Ovary (tissue), 9 donors: ENCODE results near the gene CLTC. TPM values are rescaled to one million over a fixed set of nuclear protein-coding genes. Genes with fewer than 3 reads are reported as not detected.

Source experiments
- DNase-seq, 5 donors: peaks; one replicate each; pipeline ENCODE4 v3.0.0-alpha.2; 2019 to 2020
- H3K27ac ChIP-seq, 2 donors: fragments of 200-600 bp; one replicate each; pipeline versions ENCODE4 v1.5.1 to v1.8.0; 2019 to 2022
- H3K27me3 ChIP-seq: fragments of 200-600 bp; one replicate; pipeline ENCODE4 v1.8.0; 2022
- H3K36me3 ChIP-seq: fragments of 200-600 bp; sonication (generic); one replicate; pipeline ENCODE4 v1.5.1; 2019
- H3K4me1 ChIP-seq: one replicate; pipeline ENCODE4 v1.8.1; 2013; ENCODE audit warnings: mild to moderate bottlenecking, moderate library complexity; ENCODE audit not compliant: insufficient read depth
- H3K4me3 ChIP-seq: fragments of 200-600 bp; sonication (generic); one replicate; pipeline ENCODE4 v1.5.1; 2017
- H3K9me3 ChIP-seq, 2 donors: fragments of 200-600 bp in 1 of 2; sonication (generic) in 1 of 2; one replicate each; pipeline versions ENCODE4 v1.5.1 to v1.8.1; 2013 to 2019; ENCODE audit warnings: mild to moderate bottlenecking in 1 of 2, moderate library complexity in 1 of 2
- EP300 ChIP-seq: sonication (generic); formaldehyde crosslinking; IDR thresholded peaks from one replicate; pipeline ENCODE4 v1.6.1; 2017; ENCODE audit warnings: antibody characterized with exemption
- POLR2A ChIP-seq: fragments of 450-650 bp; IDR thresholded peaks from one replicate; pipeline ENCODE4 v1.6.1; 2017; ENCODE audit warnings: antibody characterized with exemption, mild to moderate bottlenecking, moderate library complexity
- WGBS, 3 donors: extraction: QIAGEN DNeasy Blood & Tissue Kit in 1 of 3; methylation state at CpG; one replicate each; pipeline versions ENCODE4 v1.1.5 to v1.1.7; 2013 to 2017; 5-methylcytosine and 5-hydroxymethylcytosine counted together
- intact Hi-C, 4 donors: fragments of 100-400 bp; cut with DNase I; formaldehyde crosslinking; loops; one replicate each; pipeline versions ENCODE4 v1.11.0 to v1.15.1; 2022 to 2023
- polyA plus RNA-seq, 2 donors: library from polyadenylated mRNA; stranded (reverse); fragments of 200-250 nt in 1 of 2; fragments of 350-450 nt in 1 of 2; fragmentation: Illumina TruSeq in 1 of 2; extraction: RNeasy Lipid Tissue Mini Kit (QIAGEN cat#74804) in 1 of 2; gene quantifications; one replicate each; pipeline ENCODE4 v1.2.3, GENCODE V29; 2013 to 2014
- total RNA-seq, 7 donors: library from RNA; depleted of rRNA in 2 of 7; stranded (reverse); fragments of >200 nt in 2 of 7; fragmentation: NEBNext Ultra II Directional in 3 of 7; extraction: Animal tissue kit (Norgen Biotek cat#: 25700) in 3 of 7; gene quantifications; one replicate each; pipeline versions ENCODE4 v1.1.0 to v1.2.4, GENCODE V29; 2016 to 2023
- TF ChIP-seq, protein P1 (sequence below), 3 donors: fragments of 450-650 bp in 2 of 3; fragments of 200-600 bp in 1 of 3; IDR thresholded peaks; one replicate each; pipeline versions ENCODE4 v1.5.1 to v1.8.0; 2016 to 2022; ENCODE audit warnings: antibody characterized with exemption in 3 of 3, mild to moderate bottlenecking in 1 of 3
- donor health status: DM: no; HTN: no; CAD: no; lungs with moderate emphysema.
- donor health status: DM: no; HTN: no; CAD: no.
- donor health status: Bipolar disorder and iron deficiency.
- donor health status: DM: yes; HTN: yes; CAD: no.
- donor health status: DM: no; HTN: no; CAD: no.
- donor health status: DM: yes; HTN: yes; CAD: no.

The CLTC gene
- total and polyA plus RNA-seq, 9 donors = 71.4 to 219 (median 145) TPM

DNA sequence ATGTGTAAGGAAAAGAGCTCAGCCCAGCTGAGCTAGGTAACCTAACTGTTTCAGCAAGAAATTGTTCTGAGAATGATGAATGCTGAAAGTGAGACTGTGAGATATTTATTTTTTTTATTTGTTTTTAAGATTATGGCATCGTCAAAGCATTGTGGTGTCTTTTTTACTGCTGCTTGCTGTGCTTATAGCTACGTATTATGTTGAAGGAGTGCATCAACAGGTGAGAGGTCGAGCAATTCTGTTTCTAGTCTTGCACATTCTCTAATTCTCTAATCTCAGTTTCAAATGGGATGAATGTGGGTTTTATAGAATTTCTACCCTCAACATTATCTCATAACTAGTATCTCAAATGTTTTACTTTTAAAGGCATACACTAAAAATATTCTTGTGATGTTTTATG lies 117.6 kb downstream of the CLTC start:
- no peaks in the 10 kb centered on the region for H3K9me3 ChIP-seq
- H3K36me3 ChIP-seq = no peaks in the 10 kb centered on the region
- DNase-seq = no peak
- H3K27me3 ChIP-seq = no peaks in the 10 kb centered on the region
- TF ChIP-seq POLR2A = no peak
- TF ChIP-seq EP300 = no peak
- TF ChIP-seq, protein P1, sequence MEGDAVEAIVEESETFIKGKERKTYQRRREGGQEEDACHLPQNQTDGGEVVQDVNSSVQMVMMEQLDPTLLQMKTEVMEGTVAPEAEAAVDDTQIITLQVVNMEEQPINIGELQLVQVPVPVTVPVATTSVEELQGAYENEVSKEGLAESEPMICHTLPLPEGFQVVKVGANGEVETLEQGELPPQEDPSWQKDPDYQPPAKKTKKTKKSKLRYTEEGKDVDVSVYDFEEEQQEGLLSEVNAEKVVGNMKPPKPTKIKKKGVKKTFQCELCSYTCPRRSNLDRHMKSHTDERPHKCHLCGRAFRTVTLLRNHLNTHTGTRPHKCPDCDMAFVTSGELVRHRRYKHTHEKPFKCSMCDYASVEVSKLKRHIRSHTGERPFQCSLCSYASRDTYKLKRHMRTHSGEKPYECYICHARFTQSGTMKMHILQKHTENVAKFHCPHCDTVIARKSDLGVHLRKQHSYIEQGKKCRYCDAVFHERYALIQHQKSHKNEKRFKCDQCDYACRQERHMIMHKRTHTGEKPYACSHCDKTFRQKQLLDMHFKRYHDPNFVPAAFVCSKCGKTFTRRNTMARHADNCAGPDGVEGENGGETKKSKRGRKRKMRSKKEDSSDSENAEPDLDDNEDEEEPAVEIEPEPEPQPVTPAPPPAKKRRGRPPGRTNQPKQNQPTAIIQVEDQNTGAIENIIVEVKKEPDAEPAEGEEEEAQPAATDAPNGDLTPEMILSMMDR (IDR thresholded peaks at IDR 0.05) = no peak
- WGBS, 3 donors = 90 to 93% (median 92%) methylated on average over 3 of the region's 3 CpGs
- H3K27ac ChIP-seq = no peak overlapping the region
- intact Hi-C loops = no loop called here
- no peaks in the 10 kb centered on the region for H3K4me1 ChIP-seq
- H3K4me3 ChIP-seq = no peak overlapping the region

DNA sequence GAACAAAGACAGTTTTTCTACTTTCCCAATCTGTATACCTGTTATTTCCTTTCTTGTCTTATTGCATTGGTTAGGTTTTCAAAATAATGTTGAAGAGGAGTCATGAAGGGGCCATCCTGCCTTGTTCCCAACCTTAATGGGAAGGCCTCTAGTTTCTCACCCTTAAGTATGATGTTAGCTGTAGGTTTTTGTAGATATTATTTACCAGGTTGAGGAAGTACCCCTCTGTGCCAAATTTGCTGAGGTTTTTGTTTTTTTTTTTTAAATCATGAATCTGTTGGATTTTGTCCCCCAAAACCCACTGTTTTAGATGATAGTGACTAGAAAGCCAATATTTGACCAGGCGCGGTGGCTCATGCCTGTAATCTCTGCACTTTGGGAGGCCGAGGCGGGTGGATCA lies 124.1 kb downstream of the CLTC start:
- TF ChIP-seq, protein P1 (IDR thresholded peaks at IDR 0.05) = no peak
- no peak for TF ChIP-seq POLR2A
- no peak for TF ChIP-seq EP300
- WGBS, 3 donors = 96 to 98% (median 97%) methylated on average over 4 of the region's 4 CpGs

DNA sequence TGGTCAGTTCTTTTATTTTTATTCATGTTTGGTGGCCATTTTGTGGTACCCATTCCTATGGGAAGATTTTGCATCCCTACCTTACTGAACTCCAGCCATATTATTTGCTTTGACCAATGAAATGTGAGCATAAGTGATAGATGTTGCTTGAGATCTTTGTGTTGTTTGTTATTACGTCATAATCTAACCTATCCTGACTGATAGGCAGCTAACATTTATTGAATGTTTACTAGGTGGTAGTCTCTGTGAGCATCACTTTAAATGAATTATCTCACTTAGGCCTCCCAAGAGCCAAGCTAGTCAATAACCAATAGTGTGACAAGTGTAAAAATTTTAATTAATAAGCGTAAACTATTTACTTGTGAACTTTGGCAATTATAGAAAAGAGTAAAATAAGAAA lies 125.3 kb downstream of the CLTC start:
- Histone ChIP-seq H3K9me3 (no peaks in the 10 kb centered on the region), H3K27me3 (no peaks in the 10 kb centered on the region), H3K4me3 (no peak overlapping the region), H3K36me3 (no peaks in the 10 kb centered on the region), H3K27ac (no peak overlapping the region), H3K4me1 (no peaks in the 10 kb centered on the region)
- intact Hi-C loops = loop anchor here in 3 of 4 donors (2.0 to 10.0 kb wide), 3 partner anchors 116 to 290 kb away; no protein-coding TSS in a partner anchor
- WGBS, 3 donors = 94 to 97% (median 96%) methylated on average over 2 of the region's 2 CpGs
- TF ChIP-seq EP300 (no peak), POLR2A (no peak)
- TF ChIP-seq, protein P1 (IDR thresholded peaks at IDR 0.05) = no peak
- DNase-seq = no peak

More for the DNA sequence above, 124.1 kb downstream of the CLTC start:
- H3K9me3 ChIP-seq = no peaks in the 10 kb centered on the region
- H3K4me3 ChIP-seq = no peak overlapping the region
- H3K27ac ChIP-seq = no peak overlapping the region
- no peaks in the 10 kb centered on the region for H3K36me3 ChIP-seq
- intact Hi-C loops = loop anchor here in 2 of 4 donors (2.0 to 10.0 kb wide), 3 partner anchors 117 to 291 kb away; no protein-coding TSS in a partner anchor
- DNase-seq = no peak
- no peaks in the 10 kb centered on the region for H3K27me3 ChIP-seq
- no peaks in the 10 kb centered on the region for H3K4me1 ChIP-seq

Other genes with a start within 250 kb of the CLTC start
- 10 to 100 TPM; 30.1 to 45.6 (median 36.9) TPM for gene DHX40, start 54.3 kb upstream of the CLTC start, total RNA-seq
- 10 to 100 TPM; 24.9 to 44.9 TPM for gene DHX40, start 54.3 kb upstream of the CLTC start, polyA plus RNA-seq
- gene PTRH2, start 87.5 kb downstream of the CLTC start, total RNA-seq = 10 to 100 TPM; 11.9 to 28.2 (median 20.0) TPM
- 10 to 100 TPM; 20.0 to 27.2 TPM for gene PTRH2, start 87.5 kb downstream of the CLTC start, polyA plus RNA-seq
- 100 to 1,000 TPM; 101 to 667 (median 162) TPM for gene VMP1, start 87.8 kb downstream of the CLTC start, total RNA-seq
- 10 to 100 TPM; 63.5 to 76.6 TPM for gene VMP1, start 87.8 kb downstream of the CLTC start, polyA plus RNA-seq